ENCODE measurements around the gene SNX3.
"Not testable (repeated sequence)": the region's sequence is repeated elsewhere in the genome, so short reads cannot be mapped to it uniquely, and the experiment has no call there.

The SNX3 gene

DNA sequence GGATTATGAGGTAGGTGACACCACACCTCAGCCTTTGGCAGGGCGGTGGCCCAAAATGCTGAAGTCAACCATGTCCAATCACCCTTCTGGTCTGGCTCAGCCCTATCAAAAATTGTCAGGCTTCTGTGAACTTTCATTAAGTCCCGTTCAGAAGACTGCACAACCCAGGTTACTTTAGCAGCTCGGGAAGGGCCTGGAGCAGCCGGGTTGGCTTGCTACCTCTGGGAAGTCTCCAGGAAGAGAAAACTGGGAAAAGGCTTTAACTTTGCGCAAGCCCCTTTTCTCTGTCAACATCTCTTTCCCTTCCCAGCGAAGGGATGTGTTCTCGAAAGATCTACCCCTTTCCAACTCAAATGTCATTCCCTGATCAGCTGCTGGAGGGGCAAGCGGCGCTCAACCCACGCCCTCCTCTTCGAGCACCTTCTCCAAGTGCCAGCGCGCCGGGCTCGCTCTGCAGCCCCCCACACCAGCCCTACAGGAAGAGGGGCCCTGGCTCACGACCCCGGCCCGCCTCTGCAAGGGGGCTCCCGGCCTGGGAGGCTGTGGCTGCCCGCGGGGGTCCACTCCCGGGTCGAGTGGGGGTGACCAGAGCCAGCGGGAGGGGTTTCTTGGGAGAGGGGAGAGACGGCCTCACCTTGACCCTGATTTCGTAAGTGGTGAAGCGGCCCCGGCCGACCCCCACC lies 573 bp downstream of the SNX3 start:
- peak; percentile 60 for DNase-seq (ENCODE audit: low spot score)

DNA sequence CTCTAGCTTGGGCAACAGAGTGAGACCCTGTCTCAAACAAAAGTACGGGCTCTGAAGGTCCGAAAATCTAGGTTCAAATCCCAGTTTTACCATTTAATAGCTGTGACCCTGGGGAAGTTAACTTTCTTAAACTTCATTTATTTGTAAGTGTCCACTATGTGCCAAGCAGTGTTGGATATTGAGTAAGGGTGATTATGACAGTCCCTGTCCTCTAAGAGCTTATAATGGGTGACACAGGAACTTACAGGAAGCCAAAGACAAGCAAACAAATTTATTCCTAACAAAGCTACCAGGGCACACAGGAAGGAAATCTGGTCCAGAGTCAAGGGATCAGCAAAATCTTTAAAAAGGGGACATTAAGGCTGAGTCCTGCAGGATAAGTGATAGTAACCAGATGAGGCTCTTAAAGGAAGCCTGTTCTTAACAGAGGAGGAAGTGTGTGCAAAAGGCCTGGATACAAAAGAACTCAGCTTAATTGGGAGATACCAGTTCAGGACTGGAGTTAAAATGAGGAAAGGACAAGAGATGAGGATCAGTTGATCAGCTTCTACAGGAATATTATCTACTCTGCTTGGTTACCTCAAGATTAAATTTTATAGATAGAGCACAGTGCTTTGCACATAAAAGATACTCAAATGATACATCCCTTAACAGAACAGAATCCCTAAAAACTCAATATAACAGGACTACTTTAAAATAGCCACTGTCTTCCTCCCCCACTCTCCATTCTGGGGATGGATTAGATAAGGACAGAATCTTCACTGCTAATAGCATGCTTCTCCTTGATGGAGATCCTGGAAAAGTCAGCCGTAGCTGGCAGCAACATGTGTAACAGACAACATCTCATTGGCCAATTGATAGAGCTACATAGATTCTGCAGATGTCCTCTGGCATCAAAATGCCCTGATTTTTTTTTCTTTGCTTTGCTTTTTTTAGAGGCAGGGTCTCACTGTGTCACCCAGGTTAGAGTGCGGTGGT lies 6.1 kb downstream of the SNX3 start:
- DNase-seq (ENCODE audit: low spot score), result no peak

DNA sequence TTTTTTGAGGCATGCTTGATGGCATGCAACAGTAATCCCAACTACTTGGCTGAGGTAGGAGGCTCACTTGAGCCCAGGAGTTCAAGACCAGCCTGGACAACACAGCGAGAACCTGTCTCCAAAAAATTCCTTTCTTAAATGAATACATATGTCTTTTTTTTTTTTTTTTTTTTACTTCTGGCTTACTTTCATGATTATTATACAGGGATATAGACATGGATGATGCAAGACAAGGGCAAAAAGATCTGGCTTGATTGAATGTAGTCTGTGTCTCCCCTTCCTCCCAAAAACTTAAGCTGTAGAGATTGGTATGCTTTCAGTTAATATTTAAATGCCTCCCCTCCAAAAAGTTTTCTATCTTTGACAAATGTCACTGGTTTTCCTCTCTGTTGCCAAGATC lies 7.6 kb downstream of the SNX3 start:
- no peak for DNase-seq (ENCODE audit: low spot score)

- DNase-seq (ENCODE audit: low spot score), result no peak
These were observed 8.8 kb downstream of the SNX3 start for GRCh38 chr6:108252055-108252454.

DNA sequence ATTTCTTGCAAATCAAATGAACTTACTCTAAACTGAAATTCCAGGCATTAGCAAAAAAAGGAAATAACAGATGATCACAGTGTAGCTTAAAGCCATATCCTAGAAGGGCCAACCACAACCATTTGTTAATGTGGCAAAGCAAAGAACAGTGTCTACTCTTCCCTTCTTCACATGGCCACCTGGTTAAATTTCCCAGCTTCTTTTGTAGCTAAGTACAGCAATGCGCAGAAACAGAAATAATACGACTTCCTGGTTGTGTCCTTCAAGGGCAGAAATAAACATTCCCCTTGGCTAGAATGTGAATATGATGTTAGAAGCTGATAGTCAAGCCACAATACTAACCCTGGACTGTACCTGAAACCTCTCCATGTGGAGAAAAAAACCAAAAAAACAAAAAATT lies 9.6 kb downstream of the SNX3 start:
- DNase-seq (ENCODE audit: low spot score), result no peak

DNA sequence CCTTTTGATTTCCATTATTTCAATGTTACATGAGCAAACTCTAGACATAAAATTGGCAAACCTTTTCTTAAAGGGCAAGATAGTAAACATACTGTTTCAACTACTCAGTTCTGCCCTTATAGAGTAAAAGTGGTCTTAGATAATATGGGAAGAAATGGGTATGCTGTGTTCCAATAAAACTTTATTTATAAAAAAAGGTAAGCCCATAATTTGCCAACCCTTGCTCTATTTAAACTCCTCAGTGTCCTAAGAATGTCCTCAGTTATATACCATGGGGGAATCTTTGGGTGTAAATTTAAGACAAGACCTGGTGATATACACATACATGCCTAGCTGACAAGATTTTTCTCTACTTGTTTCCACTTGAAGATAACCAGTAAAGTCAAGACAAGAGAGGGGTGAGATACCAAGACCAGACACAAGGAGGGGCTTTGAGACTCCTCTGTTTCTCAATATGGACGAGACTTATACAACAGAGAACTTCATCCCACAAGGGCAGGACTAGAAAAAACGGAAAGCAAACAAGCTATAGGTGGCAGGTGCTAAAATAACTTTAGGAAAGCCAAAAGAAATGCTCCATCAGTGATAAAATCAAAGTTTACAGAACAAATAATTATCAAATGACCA lies 10.5 kb downstream of the SNX3 start:
- DNase-seq (ENCODE audit: low spot score), result peak; percentile 25

DNA sequence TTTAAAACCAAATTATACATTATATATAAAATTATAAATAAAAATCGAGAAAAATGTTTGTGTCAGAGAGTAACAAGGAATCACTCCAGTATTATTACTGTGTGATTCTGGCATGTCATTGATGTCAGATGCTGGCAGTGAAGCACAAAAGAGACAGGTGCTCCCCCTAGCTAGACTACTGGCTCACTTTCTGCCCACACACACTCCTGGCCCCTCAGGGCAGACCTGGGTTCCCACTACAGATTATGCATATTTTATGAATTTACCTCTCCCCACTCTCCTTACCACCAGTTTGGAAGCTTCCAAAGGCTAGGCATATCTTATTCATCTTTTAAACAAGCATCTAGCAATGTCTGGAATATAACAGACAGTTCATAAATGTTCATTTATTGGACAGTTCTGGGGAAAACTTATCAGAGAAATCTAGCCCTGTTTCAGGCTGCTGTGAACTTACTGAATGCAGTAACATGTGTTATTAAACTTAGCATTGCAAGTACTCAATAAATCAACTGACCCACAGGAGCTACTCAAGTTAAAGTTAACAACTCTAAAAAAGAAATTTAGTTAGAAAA lies 12.8 kb downstream of the SNX3 start:
- no peak for DNase-seq (ENCODE audit: low spot score)

- DNase-seq (ENCODE audit: low spot score), result not testable (repeated sequence)
These were observed 15.7 kb downstream of the SNX3 start for GRCh38 chr6:108245095-108245494.

- DNase-seq (ENCODE audit: low spot score), result no peak
These were observed 17.0 kb downstream of the SNX3 start for GRCh38 chr6:108243836-108244235.

- DNase-seq (ENCODE audit: low spot score), result no peak
These were observed 18.1 kb downstream of the SNX3 start for GRCh38 chr6:108242721-108243120.

DNA sequence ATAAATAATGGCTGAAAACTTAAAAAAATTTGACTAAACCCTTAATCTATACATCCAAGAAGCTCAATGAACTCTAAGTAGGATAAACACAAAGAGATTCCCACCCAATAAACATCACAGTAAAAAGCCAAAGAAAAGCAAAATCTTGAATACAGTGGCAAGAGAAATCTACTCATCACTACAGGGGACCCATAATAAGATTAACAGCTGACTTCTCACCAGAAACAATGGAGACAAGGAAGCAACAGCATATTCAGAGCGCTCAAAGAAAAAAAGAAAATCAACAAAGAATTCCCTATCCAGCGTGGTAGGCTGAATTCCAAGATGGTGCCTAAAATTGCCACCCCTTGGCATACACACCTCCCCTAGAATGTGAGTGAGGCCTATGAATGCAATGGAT lies 18.6 kb downstream of the SNX3 start:
- no peak for DNase-seq (ENCODE audit: low spot score)

DNA sequence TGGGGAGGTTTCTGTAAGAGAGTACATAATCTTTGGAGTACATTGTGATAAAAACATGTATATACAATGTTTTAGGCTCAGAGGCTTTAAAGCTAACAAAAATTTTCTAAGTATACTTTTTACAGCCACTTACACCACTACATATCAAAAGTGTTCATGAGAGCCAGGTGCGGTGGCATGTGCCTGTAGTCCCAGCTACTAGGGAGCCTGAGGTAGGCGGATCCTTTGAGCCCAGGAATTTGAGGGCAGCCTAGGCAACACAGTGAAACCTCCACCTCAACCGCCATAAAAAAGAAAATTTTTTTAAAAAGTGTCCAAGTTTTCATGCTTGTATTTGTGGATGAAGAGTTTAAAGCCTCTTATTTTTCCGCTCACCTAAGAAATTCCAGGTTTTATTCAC lies 22.5 kb downstream of the SNX3 start:
- no peak for DNase-seq (ENCODE audit: low spot score)

DNA sequence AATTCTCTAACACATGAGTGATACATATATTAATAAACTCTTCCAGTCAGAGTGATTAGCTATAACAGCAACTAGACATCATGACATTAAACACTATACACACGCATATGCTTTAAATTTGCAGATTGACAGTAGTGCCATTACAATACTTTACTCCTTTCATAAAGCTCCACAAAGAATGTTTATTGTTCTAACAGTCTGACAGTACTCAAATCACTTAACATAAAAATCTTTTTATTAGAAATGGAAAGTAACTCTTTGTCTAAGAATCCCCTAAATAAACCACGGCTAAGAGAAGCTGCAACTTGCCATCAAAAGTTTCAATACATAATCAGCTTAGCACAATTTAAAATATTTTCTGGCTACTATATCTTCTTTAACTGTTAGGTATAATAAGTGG lies 24.0 kb downstream of the SNX3 start:
- no peak for DNase-seq (ENCODE audit: low spot score)

DNA sequence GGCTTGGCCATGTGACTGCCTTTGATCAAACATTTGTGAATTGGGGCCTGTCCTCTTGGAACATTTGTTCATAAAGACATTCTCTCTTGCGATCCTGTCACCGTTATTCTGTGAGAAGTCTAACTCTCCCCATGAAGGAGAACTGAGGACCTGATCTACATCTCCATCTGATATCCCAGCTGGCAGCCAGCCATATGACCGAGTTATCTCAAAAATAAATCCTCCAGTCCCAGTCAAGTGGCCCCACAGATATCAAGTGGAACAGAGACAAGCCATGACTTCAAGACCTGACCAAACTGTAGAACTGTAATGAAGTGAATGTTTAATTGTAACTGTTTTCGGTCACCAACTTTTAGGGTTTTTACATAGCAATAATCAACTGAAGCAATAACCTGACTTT lies 25.7 kb downstream of the SNX3 start:
- DNase-seq (ENCODE audit: low spot score), result peak; percentile 18

DNA sequence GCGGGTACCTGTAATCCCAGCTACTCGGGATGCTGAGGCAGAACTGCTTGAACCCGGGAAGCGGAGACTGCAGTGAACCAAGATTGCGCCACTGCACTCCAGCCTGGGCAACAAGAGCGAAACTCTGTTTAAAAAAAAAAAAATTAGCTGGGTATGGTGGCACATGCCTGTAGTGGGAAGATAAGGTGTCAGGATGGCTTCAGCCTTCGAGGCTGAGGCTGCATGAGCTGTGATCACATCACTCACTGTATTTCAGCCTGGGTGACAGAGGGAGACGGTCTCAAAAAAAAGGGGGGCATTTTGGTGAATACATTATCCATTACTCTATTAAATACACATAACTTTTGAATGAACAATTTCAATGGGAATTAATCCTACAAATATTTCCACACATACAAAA lies 32.4 kb downstream of the SNX3 start:
- DNase-seq (ENCODE audit: low spot score), result no peak

DNA sequence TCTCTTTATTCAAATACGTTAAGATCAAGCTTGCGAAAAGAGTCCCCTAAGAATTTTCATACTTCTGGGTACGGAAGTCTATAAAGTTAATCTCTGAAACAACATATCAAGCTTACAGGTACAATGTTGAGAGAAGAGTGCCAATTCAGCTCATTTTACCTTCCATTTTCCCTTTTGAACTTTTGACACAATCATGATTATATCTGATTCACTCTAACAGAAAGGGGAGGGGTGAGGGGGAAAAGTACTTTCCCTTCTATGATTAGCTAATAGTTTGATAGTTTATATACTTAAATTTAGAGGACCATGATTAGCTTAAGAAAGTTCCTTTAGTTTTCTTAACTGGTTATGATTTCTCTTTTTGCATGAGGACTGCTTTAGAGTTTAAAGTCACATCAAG lies 33.5 kb downstream of the SNX3 start:
- no peak for DNase-seq (ENCODE audit: low spot score)

DNA sequence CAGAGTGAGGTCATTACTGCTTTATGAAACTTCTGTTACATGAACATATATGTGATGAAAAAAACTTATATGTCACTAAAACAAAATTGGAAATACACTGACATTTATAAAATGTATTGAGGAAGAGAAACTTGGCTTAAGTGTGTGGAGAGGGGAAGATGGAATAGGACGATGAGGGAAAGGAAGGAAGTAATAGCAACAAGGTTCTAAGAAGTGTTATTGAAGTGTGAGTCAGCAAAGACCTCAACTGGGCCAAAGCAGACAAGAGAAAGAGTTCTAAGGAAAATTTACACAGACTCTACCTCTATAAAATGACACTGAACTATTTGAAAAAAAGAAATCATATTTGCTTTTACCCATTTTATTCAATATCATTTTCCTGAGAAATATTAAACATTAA lies 38.3 kb downstream of the SNX3 start:
- DNase-seq (ENCODE audit: low spot score), result no peak

DNA sequence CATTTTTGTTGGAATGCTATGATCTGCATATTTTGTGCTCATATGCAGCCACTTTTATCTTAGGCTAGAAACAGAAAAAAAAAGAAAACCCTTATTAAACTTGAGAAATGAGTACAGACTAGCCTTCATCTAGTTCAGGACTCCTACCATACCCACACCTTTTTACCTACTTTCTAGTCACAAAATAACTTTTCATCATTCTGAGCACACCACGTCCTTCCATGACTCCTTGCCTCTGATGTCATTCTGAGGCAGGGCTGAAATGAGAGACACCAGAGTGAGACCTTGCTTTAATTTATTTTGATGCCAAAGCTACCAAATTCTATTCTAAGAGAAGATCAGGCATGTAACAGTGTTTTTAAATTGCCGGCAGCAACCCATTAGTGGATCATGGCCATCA lies 38.8 kb downstream of the SNX3 start:
- DNase-seq (ENCODE audit: low spot score), result no peak

DNA sequence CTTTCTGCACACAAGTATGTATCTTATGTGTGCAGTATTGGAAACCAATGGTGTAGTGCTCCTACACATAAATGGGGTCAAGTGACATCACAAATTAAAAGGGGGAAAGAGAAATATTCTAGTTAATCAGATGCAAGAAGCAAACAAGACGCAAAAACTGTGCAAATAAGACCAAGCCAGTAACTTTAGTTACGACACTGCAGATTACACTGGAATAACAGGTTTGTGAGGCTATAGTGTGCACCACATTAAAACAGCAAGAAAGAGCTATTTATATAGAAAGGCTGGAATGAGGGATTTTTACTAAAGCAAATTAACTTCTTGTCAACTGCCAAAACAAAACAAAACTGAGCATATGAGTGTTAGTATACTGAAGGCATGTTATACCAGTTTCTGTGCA lies 49.2 kb downstream of the SNX3 start:
- no peak for DNase-seq (ENCODE audit: low spot score)

GRCh38 chr6:108210556-108210955 lies 50.3 kb downstream of the SNX3 start:
- DNase-seq (ENCODE audit: low spot score), result no peak

- no peak for DNase-seq (ENCODE audit: low spot score)
These were observed 51.1 kb downstream of the SNX3 start for GRCh38 chr6:108209738-108210137.

DNA sequence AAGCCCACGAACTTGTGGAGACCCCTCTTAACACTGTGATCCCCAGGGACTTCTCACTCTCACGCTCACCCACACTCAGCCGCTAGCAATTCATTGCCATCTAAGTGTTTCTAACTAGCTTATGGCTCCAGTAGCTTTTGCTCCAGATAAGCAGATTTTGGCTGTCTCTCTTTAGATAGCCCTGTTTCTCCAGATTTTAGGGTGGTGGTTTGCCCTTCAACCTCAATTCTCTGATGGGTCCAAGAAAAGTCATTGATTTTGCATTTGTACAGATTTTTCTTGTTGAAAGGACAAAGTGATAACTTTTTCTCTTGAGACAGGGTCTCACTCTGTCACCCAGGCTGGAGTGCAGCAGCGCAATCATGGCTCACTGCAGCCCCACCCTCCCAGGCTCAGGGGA lies 53.8 kb downstream of the SNX3 start:
- no peak for DNase-seq (ENCODE audit: low spot score)
